ENCODE results near the gene PPOX.

- TF ChIP-seq MAX (IDR thresholded peaks at IDR 0.05) = no peak
- TF ChIP-seq, protein P1, sequence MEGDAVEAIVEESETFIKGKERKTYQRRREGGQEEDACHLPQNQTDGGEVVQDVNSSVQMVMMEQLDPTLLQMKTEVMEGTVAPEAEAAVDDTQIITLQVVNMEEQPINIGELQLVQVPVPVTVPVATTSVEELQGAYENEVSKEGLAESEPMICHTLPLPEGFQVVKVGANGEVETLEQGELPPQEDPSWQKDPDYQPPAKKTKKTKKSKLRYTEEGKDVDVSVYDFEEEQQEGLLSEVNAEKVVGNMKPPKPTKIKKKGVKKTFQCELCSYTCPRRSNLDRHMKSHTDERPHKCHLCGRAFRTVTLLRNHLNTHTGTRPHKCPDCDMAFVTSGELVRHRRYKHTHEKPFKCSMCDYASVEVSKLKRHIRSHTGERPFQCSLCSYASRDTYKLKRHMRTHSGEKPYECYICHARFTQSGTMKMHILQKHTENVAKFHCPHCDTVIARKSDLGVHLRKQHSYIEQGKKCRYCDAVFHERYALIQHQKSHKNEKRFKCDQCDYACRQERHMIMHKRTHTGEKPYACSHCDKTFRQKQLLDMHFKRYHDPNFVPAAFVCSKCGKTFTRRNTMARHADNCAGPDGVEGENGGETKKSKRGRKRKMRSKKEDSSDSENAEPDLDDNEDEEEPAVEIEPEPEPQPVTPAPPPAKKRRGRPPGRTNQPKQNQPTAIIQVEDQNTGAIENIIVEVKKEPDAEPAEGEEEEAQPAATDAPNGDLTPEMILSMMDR (IDR thresholded peaks at IDR 0.05 in 2 of 3, conservative IDR thresholded peaks at IDR 0.05 in 1 of 3; ENCODE audit: borderline replicate concordance in 1 of 3, insufficient read depth in 1 of 3, low read depth in 2 of 3, low read length in 2 of 3) = no peak
- TF ChIP-seq POLR2A (IDR thresholded peaks at IDR 0.05; ENCODE audit: borderline replicate concordance, extremely low read depth, insufficient read depth, insufficient read length) = no peak
- no peak for TF ChIP-seq EZH2phosphoT487 (IDR thresholded peaks at IDR 0.05; ENCODE audit: borderline replicate concordance)
- no peak for TF ChIP-seq SRF (IDR thresholded peaks at IDR 0.05; ENCODE audit: low read depth)
- no peak for TF ChIP-seq SIN3A (IDR thresholded peaks at IDR 0.05; ENCODE audit: low read depth)
- TF ChIP-seq ZBTB33 (IDR thresholded peaks at IDR 0.05; ENCODE audit: extremely low read depth, insufficient replicate concordance, low read length) = no peak
- no peak for TF ChIP-seq EZH2 (IDR thresholded peaks at IDR 0.05)
- no peak for TF ChIP-seq POLR2AphosphoS5 (IDR thresholded peaks at IDR 0.05; ENCODE audit: low read depth, low read length)
- no peak for TF ChIP-seq RAD21 (IDR thresholded peaks at IDR 0.05; ENCODE audit: low read depth)
- TF ChIP-seq CEBPB (IDR thresholded peaks at IDR 0.05; ENCODE audit: low read depth) = no peak
- no peak for TF ChIP-seq YY1 (IDR thresholded peaks at IDR 0.05; ENCODE audit: extremely low read depth, insufficient replicate concordance, low read depth, low read length)
- TF ChIP-seq REST (IDR thresholded peaks at IDR 0.05; ENCODE audit: low read depth) = no peak
- no peak for TF ChIP-seq FOSL1 (IDR thresholded peaks at IDR 0.05; ENCODE audit: low read depth)
Measured at GRCh38 chr1:161219078-161219892, 53.1 kb downstream of the PPOX start.
